Ishikawa (cell line): ENCODE data around the gene UBE2Q2.

Experiments used
- CEBPB ChIP-seq: IDR thresholded peaks from 2 replicates; pipeline ENCODE4 v1.6.1; 2012
- CREB1 ChIP-seq: IDR thresholded peaks from 2 replicates; pipeline ENCODE4 v1.6.1; 2012; ENCODE audit warnings: low read depth
- EP300 ChIP-seq: IDR thresholded peaks from 2 replicates; pipeline ENCODE4 v1.6.1; 2012; ENCODE audit warnings: borderline replicate concordance
- RAD21 ChIP-seq: IDR thresholded peaks from 2 replicates; pipeline ENCODE4 v1.6.1; 2012; ENCODE audit warnings: low read depth
- TAF1 ChIP-seq: IDR thresholded peaks from 2 replicates; pipeline ENCODE4 v1.6.1; 2012; ENCODE audit warnings: low read depth, mild to moderate bottlenecking
- TCF12 ChIP-seq: IDR thresholded peaks from 2 replicates; pipeline ENCODE4 v1.6.1; 2012; ENCODE audit warnings: low read depth
- TEAD4 ChIP-seq: IDR thresholded peaks from 2 replicates; pipeline ENCODE4 v1.6.1; 2012
- YY1 ChIP-seq: IDR thresholded peaks from 2 replicates; pipeline ENCODE4 v1.6.1; 2012; ENCODE audit warnings: low read depth
- TF ChIP-seq, protein P1 (sequence below): IDR thresholded peaks from 2 replicates; pipeline ENCODE4 v1.6.1; 2012
- TF ChIP-seq, protein P2 (sequence below): IDR thresholded peaks from 2 replicates; pipeline ENCODE4 v1.6.1; 2012; ENCODE audit warnings: low read depth, mild to moderate bottlenecking

DNA sequence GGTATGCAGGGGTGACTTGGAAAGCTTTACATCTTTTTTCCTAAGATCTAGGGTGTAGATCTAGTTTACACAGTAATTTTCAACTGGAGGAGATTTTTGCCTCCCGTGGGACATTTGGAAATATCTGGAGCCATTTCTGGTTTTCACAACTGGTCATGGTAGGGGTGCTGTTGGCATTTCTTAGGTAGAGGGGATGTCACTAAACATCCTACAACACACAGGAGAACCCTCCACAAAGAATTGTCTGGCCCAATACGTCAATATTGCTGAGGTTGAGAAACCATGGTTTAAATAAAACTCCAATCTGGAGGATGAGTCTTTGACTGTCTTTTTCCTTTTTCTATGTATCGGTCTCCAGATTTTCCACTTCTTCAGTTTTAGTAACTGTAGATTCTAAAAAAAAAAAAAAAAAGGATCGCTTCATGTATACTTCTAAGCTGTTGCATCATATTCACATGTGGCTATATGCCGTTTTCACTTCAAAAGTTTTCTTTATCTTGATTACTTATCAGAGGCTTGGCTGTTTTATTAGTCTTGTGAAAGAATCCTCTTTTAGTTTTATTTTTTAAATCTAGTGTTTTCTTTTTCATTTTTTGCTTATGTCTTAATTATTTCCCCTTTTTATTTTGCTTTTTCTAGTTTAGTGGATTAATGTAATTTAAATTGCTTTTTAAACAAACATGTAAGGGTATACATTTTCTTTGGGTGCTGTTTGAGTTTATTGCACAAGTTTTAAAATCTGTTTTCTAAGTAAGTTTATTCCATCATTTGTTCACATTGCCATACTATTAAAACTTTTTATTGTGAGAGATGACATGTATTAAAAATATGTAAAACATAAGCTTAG is 21.2 kb downstream of the UBE2Q2 start:
- TF ChIP-seq RAD21 (no peak), TAF1 (no peak), CREB1 (no peak), YY1 (no peak), TCF12 (no peak), EP300 (no peak), CEBPB (no peak), TEAD4 (no peak)
- TF ChIP-seq, protein P1, sequence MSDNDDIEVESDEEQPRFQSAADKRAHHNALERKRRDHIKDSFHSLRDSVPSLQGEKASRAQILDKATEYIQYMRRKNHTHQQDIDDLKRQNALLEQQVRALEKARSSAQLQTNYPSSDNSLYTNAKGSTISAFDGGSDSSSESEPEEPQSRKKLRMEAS: no peak
- TF ChIP-seq, protein P2, sequence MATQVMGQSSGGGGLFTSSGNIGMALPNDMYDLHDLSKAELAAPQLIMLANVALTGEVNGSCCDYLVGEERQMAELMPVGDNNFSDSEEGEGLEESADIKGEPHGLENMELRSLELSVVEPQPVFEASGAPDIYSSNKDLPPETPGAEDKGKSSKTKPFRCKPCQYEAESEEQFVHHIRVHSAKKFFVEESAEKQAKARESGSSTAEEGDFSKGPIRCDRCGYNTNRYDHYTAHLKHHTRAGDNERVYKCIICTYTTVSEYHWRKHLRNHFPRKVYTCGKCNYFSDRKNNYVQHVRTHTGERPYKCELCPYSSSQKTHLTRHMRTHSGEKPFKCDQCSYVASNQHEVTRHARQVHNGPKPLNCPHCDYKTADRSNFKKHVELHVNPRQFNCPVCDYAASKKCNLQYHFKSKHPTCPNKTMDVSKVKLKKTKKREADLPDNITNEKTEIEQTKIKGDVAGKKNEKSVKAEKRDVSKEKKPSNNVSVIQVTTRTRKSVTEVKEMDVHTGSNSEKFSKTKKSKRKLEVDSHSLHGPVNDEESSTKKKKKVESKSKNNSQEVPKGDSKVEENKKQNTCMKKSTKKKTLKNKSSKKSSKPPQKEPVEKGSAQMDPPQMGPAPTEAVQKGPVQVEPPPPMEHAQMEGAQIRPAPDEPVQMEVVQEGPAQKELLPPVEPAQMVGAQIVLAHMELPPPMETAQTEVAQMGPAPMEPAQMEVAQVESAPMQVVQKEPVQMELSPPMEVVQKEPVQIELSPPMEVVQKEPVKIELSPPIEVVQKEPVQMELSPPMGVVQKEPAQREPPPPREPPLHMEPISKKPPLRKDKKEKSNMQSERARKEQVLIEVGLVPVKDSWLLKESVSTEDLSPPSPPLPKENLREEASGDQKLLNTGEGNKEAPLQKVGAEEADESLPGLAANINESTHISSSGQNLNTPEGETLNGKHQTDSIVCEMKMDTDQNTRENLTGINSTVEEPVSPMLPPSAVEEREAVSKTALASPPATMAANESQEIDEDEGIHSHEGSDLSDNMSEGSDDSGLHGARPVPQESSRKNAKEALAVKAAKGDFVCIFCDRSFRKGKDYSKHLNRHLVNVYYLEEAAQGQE: no peak
